PC-3 (cell line): ENCODE results near the gene GSK3B.

Experiments
- EZH2 ChIP-seq: fragments of 300-600 bp; sonication (generic); IDR thresholded peaks from one replicate; pipeline ENCODE4 v1.6.1; 2017; ENCODE audit warnings: antibody characterized with exemption, mild to moderate bottlenecking, low read length; ENCODE audit not compliant: unreplicated experiment
- TF ChIP-seq, protein P1 (sequence below): fragments of 300-600 bp; sonication (generic); conservative IDR thresholded peaks from 2 replicates; pipeline ENCODE4 v1.5.1; 2017; ENCODE audit warnings: antibody characterized with exemption, low read depth, mild to moderate bottlenecking, low read length

DNA sequence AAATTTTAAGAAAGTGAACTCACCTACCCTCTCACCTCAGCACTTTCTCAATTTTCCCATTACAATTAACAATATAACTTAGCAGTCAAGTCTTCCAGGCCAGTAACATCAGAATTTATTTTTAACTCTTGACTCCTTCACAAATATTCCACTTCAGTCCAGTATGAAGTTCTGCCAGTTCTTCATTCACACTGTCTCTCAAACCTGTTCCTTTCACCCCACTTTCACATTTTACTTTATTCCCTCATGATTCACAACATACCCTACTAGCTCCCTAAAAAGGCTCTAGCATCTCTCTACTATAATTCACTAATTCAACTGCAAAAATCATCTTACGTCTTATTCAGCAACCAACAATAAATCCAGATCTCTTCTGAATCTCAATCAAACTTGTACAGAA, 3.8 kb downstream of the GSK3B start:
- TF ChIP-seq, protein P1, sequence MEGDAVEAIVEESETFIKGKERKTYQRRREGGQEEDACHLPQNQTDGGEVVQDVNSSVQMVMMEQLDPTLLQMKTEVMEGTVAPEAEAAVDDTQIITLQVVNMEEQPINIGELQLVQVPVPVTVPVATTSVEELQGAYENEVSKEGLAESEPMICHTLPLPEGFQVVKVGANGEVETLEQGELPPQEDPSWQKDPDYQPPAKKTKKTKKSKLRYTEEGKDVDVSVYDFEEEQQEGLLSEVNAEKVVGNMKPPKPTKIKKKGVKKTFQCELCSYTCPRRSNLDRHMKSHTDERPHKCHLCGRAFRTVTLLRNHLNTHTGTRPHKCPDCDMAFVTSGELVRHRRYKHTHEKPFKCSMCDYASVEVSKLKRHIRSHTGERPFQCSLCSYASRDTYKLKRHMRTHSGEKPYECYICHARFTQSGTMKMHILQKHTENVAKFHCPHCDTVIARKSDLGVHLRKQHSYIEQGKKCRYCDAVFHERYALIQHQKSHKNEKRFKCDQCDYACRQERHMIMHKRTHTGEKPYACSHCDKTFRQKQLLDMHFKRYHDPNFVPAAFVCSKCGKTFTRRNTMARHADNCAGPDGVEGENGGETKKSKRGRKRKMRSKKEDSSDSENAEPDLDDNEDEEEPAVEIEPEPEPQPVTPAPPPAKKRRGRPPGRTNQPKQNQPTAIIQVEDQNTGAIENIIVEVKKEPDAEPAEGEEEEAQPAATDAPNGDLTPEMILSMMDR, result no peak
- TF ChIP-seq EZH2, result no peak
